ENCODE results near the gene LRP10. TPM values are rescaled to one million over a fixed set of nuclear protein-coding genes. Genes with fewer than 3 reads are reported as not detected.
"Not testable (repeated sequence)": the region's sequence is repeated elsewhere in the genome, so short reads cannot be mapped to it uniquely, and the experiment has no call there.

The LRP10 gene
- total RNA-seq, 1 donor from 2014 or later, result 3.4 TPM

- no peak for DNase-seq
These were observed 28.2 kb upstream of the LRP10 start for GRCh38 chr14:22843123-22843925.

- DNase-seq, result no peak
These were observed 27.1 kb upstream of the LRP10 start for GRCh38 chr14:22844221-22845102.

- no peak for DNase-seq
These were observed 26.5 kb upstream of the LRP10 start for GRCh38 chr14:22845103-22845394.

GRCh38 chr14:22845821-22846625 is 25.5 kb upstream of the LRP10 start:
- no peak for DNase-seq

GRCh38 chr14:22846811-22847307 is 24.7 kb upstream of the LRP10 start:
- DNase-seq, result no peak

GRCh38 chr14:22847661-22848341 is 23.7 kb upstream of the LRP10 start:
- DNase-seq, result no peak

GRCh38 chr14:22848351-22849164 is 23.0 kb upstream of the LRP10 start:
- DNase-seq, result no peak

- no peak for DNase-seq
These were observed 22.2 kb upstream of the LRP10 start for GRCh38 chr14:22849212-22849819.

GRCh38 chr14:22850944-22851764 is 20.4 kb upstream of the LRP10 start:
- peak; percentile 33 for DNase-seq

GRCh38 chr14:22852178-22852577 is 19.4 kb upstream of the LRP10 start:
- DNase-seq, result not testable (repeated sequence)

- no peak for DNase-seq
These were observed 19.0 kb upstream of the LRP10 start for GRCh38 chr14:22852599-22852939.

- DNase-seq, result peak; percentile 60
These were observed 18.4 kb upstream of the LRP10 start for GRCh38 chr14:22852940-22853767.

- DNase-seq, result not testable (repeated sequence)
These were observed 17.2 kb upstream of the LRP10 start for GRCh38 chr14:22854296-22854695.

- no peak for DNase-seq
These were observed 16.4 kb upstream of the LRP10 start for GRCh38 chr14:22854963-22855724.

GRCh38 chr14:22856428-22856827 is 15.1 kb upstream of the LRP10 start:
- DNase-seq, result no peak

GRCh38 chr14:22860377-22860776 is 11.2 kb upstream of the LRP10 start:
- not testable (repeated sequence) for DNase-seq

- DNase-seq, result no peak
These were observed 9.9 kb upstream of the LRP10 start for GRCh38 chr14:22861651-22862050.

- DNase-seq, result no peak
These were observed 6.6 kb upstream of the LRP10 start for GRCh38 chr14:22864979-22865378.
